ENCODE results near the gene AKR1B1. TPM values are rescaled to one million over a fixed set of nuclear protein-coding genes. Genes with fewer than 3 reads are reported as not detected.
A peak's percentile ranks its signal among the peaks of the same experiment; 100 is the strongest.

Gene AKR1B1
- total RNA-seq, 1 donor from 2014 or later, result 138 TPM

GRCh38 chr7:134457210-134457609 is 1.7 kb downstream of the AKR1B1 start:
- H3K4me3 Mint-ChIP-seq, result peak overlapping the region; percentile 90
- peaks cover 15% of the 10 kb centered on the region for H3K36me3 Mint-ChIP-seq
- H3K27me3 Mint-ChIP-seq, result no peaks in the 10 kb centered on the region
- DNase-seq (ENCODE audit: extremely low spot score, unreplicated experiment), result no peak
- TF ChIP-seq CTCF (conservative IDR thresholded peaks at IDR 0.05), result no peak
- H3K9me3 Mint-ChIP-seq, result no peaks in the 10 kb centered on the region
- peaks cover 47% of the 10 kb centered on the region for H3K4me1 Mint-ChIP-seq (ENCODE audit: unreplicated experiment)
- peak overlapping the region; percentile 43 for H3K27ac Mint-ChIP-seq

DNA sequence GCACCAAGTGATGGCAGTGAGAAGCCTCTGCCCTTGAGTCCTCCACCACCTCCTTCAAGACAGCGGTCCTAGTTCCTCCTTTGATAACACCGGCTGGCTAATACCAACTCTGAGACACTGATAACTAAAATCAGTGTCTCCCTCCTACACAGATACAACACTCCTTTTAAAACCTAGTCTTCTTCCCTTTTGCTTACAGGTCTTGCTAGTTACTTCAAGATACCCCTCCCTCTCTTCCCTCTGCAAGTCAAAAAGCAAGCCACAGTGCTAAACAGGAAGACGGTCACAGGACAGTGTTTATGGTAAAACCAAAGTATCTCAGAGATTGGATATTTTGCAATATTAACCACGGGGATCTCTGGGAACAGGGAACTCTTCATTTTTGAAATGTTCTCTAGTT is 4.6 kb downstream of the AKR1B1 start:
- Mint-ChIP-seq H3K4me1 (ENCODE audit: unreplicated experiment) (peaks cover 45% of the 10 kb centered on the region), H3K9me3 (no peaks in the 10 kb centered on the region), H3K27ac (no peak overlapping the region), H3K36me3 (peaks cover 18% of the 10 kb centered on the region), H3K27me3 (no peaks in the 10 kb centered on the region), H3K4me3 (no peak overlapping the region)
- no peak for DNase-seq (ENCODE audit: extremely low spot score, unreplicated experiment)
- no peak for TF ChIP-seq CTCF (conservative IDR thresholded peaks at IDR 0.05)

GRCh38 chr7:134453518-134453917 is 5.4 kb downstream of the AKR1B1 start:
- peaks cover 18% of the 10 kb centered on the region for H3K36me3 Mint-ChIP-seq
- no peak overlapping the region for H3K4me3 Mint-ChIP-seq
- DNase-seq (ENCODE audit: extremely low spot score, unreplicated experiment), result no peak

DNA sequence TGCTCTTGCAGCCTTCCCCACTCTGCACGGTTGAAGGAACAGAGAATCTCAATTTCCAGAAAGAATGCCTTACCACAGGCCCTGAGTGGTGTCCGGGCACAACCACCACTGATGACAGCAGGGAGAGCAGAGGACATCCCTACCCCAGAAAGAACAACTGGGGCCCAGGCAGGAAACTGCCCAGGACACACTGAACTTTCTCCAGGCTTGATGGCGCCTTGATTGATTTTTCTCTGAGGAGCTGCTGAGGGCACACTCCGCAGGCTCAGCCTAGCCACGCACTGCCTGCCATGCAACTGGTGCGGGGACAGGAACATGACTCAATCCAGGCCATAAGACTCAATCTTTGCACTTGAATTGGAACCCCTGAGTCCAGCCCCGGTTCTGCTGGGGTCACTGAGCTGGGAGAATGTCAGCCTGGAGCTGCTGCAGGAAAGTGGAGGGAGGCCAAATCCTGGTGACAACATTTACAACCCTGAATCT is 5.9 kb downstream of the AKR1B1 start:
- DNase-seq (ENCODE audit: extremely low spot score, unreplicated experiment), result no peak
- Mint-ChIP-seq H3K4me3 (no peak overlapping the region), H3K27me3 (no peaks in the 10 kb centered on the region), H3K27ac (peak overlapping the region; percentile 1), H3K9me3 (no peaks in the 10 kb centered on the region), H3K4me1 (ENCODE audit: unreplicated experiment) (peaks cover 39% of the 10 kb centered on the region), H3K36me3 (peaks cover 18% of the 10 kb centered on the region)
- no peak for TF ChIP-seq CTCF (conservative IDR thresholded peaks at IDR 0.05)

More at GRCh38 chr7:134453518-134453917, 5.4 kb downstream of the AKR1B1 start:
- Mint-ChIP-seq H3K4me1 (ENCODE audit: unreplicated experiment) (peaks cover 42% of the 10 kb centered on the region), H3K9me3 (no peaks in the 10 kb centered on the region), H3K27ac (no peak overlapping the region), H3K27me3 (no peaks in the 10 kb centered on the region)
- TF ChIP-seq CTCF (conservative IDR thresholded peaks at IDR 0.05), result no peak

- DNase-seq (ENCODE audit: extremely low spot score, unreplicated experiment), result no peak
- Mint-ChIP-seq H3K27me3 (no peaks in the 10 kb centered on the region), H3K4me1 (ENCODE audit: unreplicated experiment) (peaks cover 33% of the 10 kb centered on the region), H3K4me3 (peak overlapping the region; percentile 8), H3K9me3 (no peaks in the 10 kb centered on the region), H3K36me3 (peaks cover 18% of the 10 kb centered on the region), H3K27ac (peak overlapping the region; percentile 1)
- TF ChIP-seq CTCF (conservative IDR thresholded peaks at IDR 0.05), result no peak
Observed at GRCh38 chr7:134452419-134452838, 6.5 kb downstream of the AKR1B1 start.

DNA sequence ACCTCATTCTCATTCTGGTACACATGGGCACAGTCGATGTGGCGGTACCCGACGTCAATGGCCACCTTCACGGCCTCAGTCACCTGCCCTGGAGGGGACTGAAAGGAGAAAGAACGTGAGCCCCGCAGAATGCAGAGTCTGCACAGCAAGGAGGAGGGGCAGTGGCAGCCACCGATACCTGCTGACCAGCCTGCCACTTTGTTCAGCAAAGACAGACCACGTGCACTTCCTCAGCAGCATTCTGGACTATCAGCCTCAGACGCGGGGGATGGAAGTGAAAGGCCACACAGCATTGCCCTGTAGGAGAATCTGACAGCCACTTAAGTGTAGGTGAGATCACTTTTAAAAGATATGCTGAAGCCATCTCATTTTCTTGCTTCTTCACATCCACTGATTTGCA is 7.2 kb downstream of the AKR1B1 start:
- H3K27me3 Mint-ChIP-seq, result no peaks in the 10 kb centered on the region
- peaks cover 15% of the 10 kb centered on the region for H3K36me3 Mint-ChIP-seq
- peaks cover 31% of the 10 kb centered on the region for H3K4me1 Mint-ChIP-seq (ENCODE audit: unreplicated experiment)
- TF ChIP-seq CTCF (conservative IDR thresholded peaks at IDR 0.05), result no peak
- no peak overlapping the region for H3K4me3 Mint-ChIP-seq
- no peak for DNase-seq (ENCODE audit: extremely low spot score, unreplicated experiment)
- no peaks in the 10 kb centered on the region for H3K9me3 Mint-ChIP-seq
- H3K27ac Mint-ChIP-seq, result no peak overlapping the region

Measured in type B pancreatic cell (in vitro differentiated cells).